Measurements from ENCODE around the gene SINHCAF. TPM values are rescaled to one million over a fixed set of nuclear protein-coding genes. Genes with fewer than 3 reads are reported as not detected.

SINHCAF gene
- polyA plus RNA-seq, 6 donors from 2014 or later: 65.6 to 89.8 (median 83.6) TPM

GRCh38 chr12:31311634-31312258 is 14.2 kb downstream of the SINHCAF start:
- Mint-ChIP-seq H3K27me3 (no peaks in the 10 kb centered on the region), H3K4me1 (peaks cover 31 to 56% (median 55%) of the 10 kb centered on the region in 3 donors), H3K36me3 (no peaks in the 10 kb centered on the region), H3K9me3 (no peaks in the 10 kb centered on the region), H3K27ac (no peak overlapping the region), H3K4me3 (no peak overlapping the region)
- DNase-seq (no peak), ATAC-seq (ENCODE audit: low read depth in 2 of 2) (no peak)

- no peak overlapping the region for H3K4me3 Mint-ChIP-seq
- no peaks in the 10 kb centered on the region for H3K9me3 Mint-ChIP-seq
- DNase-seq (no peak), ATAC-seq (ENCODE audit: low read depth in 2 of 2) (no peak)
- peak overlapping the region in 1 of 6 donors; percentile 80 for H3K27ac Mint-ChIP-seq
- no peaks in the 10 kb centered on the region for H3K36me3 Mint-ChIP-seq
- no peaks in the 10 kb centered on the region for H3K27me3 Mint-ChIP-seq
- H3K4me1 Mint-ChIP-seq: peaks cover 35 to 57% (median 54%) of the 10 kb centered on the region in 3 donors
Observed at GRCh38 chr12:31310488-31310887, 15.5 kb downstream of the SINHCAF start.

DNA sequence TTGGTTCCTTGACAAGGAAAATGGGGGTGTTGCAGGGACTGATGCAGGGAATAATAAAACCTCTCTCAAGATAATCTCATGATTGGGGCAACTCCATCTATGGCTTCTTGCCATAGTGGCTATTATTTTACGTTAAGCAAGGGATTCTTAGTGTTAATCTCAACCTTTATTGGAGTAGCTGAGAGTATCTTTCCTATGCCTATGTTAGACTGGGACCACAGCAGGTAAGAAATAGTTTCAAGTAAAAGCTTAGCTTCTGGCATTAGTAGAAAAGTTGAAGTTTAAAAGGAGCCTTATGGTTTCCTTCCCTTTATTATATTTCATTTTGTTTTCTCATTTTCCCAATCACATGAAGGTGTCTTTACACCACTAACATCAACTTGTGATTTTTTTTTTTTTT is 16.7 kb downstream of the SINHCAF start:
- H3K9me3 Mint-ChIP-seq: no peaks in the 10 kb centered on the region
- DNase-seq (no peak), ATAC-seq (ENCODE audit: low read depth in 2 of 2) (no peak)
- H3K27me3 Mint-ChIP-seq: no peaks in the 10 kb centered on the region
- no peak overlapping the region for H3K4me3 Mint-ChIP-seq
- peak overlapping the region in 1 of 6 donors; percentile 30 for H3K27ac Mint-ChIP-seq
- H3K36me3 Mint-ChIP-seq: peaks cover 0 to 5% of the 10 kb centered on the region in 2 donors
- peaks cover 29 to 56% (median 52%) of the 10 kb centered on the region in 3 donors for H3K4me1 Mint-ChIP-seq

GRCh38 chr12:31308116-31308515 is 17.8 kb downstream of the SINHCAF start:
- no peak for ATAC-seq (ENCODE audit: low read depth in 2 of 2)
- Mint-ChIP-seq H3K9me3 (no peaks in the 10 kb centered on the region), H3K36me3 (peaks cover 5 to 14% of the 10 kb centered on the region in 2 donors), H3K4me1 (peaks cover 30 to 56% (median 47%) of the 10 kb centered on the region in 3 donors), H3K27me3 (no peaks in the 10 kb centered on the region), H3K27ac (peak overlapping the region in 1 of 6 donors; percentile 65), H3K4me3 (no peak overlapping the region)
- no peak for DNase-seq

GRCh38 chr12:31306866-31307265 is 19.1 kb downstream of the SINHCAF start:
- Mint-ChIP-seq H3K27me3 (no peaks in the 10 kb centered on the region), H3K9me3 (no peaks in the 10 kb centered on the region), H3K27ac (peak overlapping the region in 3 of 6 donors; percentile 13 to 63 (median 42)), H3K36me3 (peaks cover 11 to 15% of the 10 kb centered on the region in 2 donors), H3K4me3 (no peak overlapping the region), H3K4me1 (peaks cover 27 to 49% (median 40%) of the 10 kb centered on the region in 3 donors)
- ATAC-seq (ENCODE audit: low read depth in 2 of 2) (no peak), DNase-seq (no peak)

GRCh38 chr12:31303466-31303865 is 22.5 kb downstream of the SINHCAF start:
- ATAC-seq (ENCODE audit: low read depth in 2 of 2): no peak
- Mint-ChIP-seq H3K36me3 (peaks cover 11 to 20% of the 10 kb centered on the region in 2 donors), H3K27ac (peak overlapping the region in 2 of 6 donors; percentile 56 to 59), H3K4me1 (peaks cover 40 to 61% (median 48%) of the 10 kb centered on the region in 3 donors), H3K27me3 (no peaks in the 10 kb centered on the region), H3K9me3 (no peaks in the 10 kb centered on the region), H3K4me3 (no peak overlapping the region)
- no peak for DNase-seq

GRCh38 chr12:31301311-31301710 is 24.6 kb downstream of the SINHCAF start:
- Mint-ChIP-seq H3K27me3 (no peaks in the 10 kb centered on the region), H3K36me3 (peaks cover 11 to 25% of the 10 kb centered on the region in 2 donors), H3K27ac (peak overlapping the region in 5 of 6 donors; percentile 44 to 72 (median 52)), H3K9me3 (no peaks in the 10 kb centered on the region), H3K4me3 (peak overlapping the region in 1 of 8 donors; percentile 1), H3K4me1 (peaks cover 31 to 53% (median 43%) of the 10 kb centered on the region in 3 donors)
- ATAC-seq (ENCODE audit: low read depth in 2 of 2) (no peak), DNase-seq (no peak)

DNA sequence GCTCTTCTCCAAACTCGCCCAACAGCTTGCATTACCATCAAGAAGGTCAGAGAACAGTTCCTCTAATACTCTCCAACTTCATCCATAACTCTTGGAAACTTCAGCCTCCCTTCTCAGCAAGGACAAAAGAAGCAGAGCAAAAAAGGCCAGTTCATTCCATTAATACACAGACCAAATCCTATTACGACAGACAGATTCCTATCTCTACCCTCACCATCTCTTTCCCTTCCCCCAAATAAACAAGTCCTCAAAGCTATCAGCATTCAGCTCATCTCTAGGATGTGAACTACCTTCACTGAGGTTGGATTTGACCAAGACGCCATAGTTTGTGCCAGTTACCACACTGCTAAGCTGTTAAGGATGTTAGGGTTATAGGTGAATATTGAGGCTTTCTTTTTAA is 25.2 kb downstream of the SINHCAF start:
- Mint-ChIP-seq H3K36me3 (peaks cover 11 to 25% of the 10 kb centered on the region in 2 donors), H3K4me1 (peaks cover 31 to 52% (median 43%) of the 10 kb centered on the region in 3 donors), H3K4me3 (peak overlapping the region in 1 of 8 donors; percentile 34)

GRCh38 chr12:31300341-31300740 is 25.6 kb downstream of the SINHCAF start:
- Mint-ChIP-seq H3K27me3 (no peaks in the 10 kb centered on the region), H3K9me3 (no peaks in the 10 kb centered on the region), H3K36me3 (peaks cover 11 to 25% of the 10 kb centered on the region in 2 donors), H3K27ac (peak overlapping the region in 2 of 6 donors; percentile 5 to 62), H3K4me3 (no peak overlapping the region), H3K4me1 (peaks cover 31 to 51% (median 43%) of the 10 kb centered on the region in 3 donors)
- no peak for DNase-seq
- ATAC-seq (ENCODE audit: low read depth in 2 of 2): peak in 1 of 2 donors; percentile 23

More for the DNA sequence above, 25.2 kb downstream of the SINHCAF start:
- DNase-seq (no peak), ATAC-seq (ENCODE audit: low read depth in 2 of 2) (no peak)
- peak overlapping the region; percentile 5 to 75 (median 54) for H3K27ac Mint-ChIP-seq
- H3K27me3 Mint-ChIP-seq: no peaks in the 10 kb centered on the region
- H3K9me3 Mint-ChIP-seq: no peaks in the 10 kb centered on the region

- DNase-seq (no peak), ATAC-seq (ENCODE audit: low read depth in 2 of 2) (no peak)
- peaks cover 28 to 44% (median 33%) of the 10 kb centered on the region in 3 donors for H3K4me1 Mint-ChIP-seq
- H3K36me3 Mint-ChIP-seq: peaks cover 21 to 22% of the 10 kb centered on the region in 2 donors
- H3K9me3 Mint-ChIP-seq: no peaks in the 10 kb centered on the region
- no peaks in the 10 kb centered on the region for H3K27me3 Mint-ChIP-seq
- peak overlapping the region in 1 of 8 donors; percentile 23 for H3K4me3 Mint-ChIP-seq
- H3K27ac Mint-ChIP-seq: peak overlapping the region in 3 of 6 donors; percentile 49 to 77 (median 75)
Observed at GRCh38 chr12:31298922-31299321, 27.0 kb downstream of the SINHCAF start.

- no peak for DNase-seq
- H3K27me3 Mint-ChIP-seq: no peaks in the 10 kb centered on the region
- H3K36me3 Mint-ChIP-seq: peaks cover 20 to 22% of the 10 kb centered on the region in 2 donors
- H3K4me3 Mint-ChIP-seq: peak overlapping the region in 1 of 8 donors; percentile 23
- peak overlapping the region in 4 of 6 donors; percentile 29 to 87 (median 76) for H3K27ac Mint-ChIP-seq
- H3K4me1 Mint-ChIP-seq: peaks cover 25 to 44% (median 30%) of the 10 kb centered on the region in 3 donors
- peak; percentile 39 to 54 for ATAC-seq (ENCODE audit: low read depth in 2 of 2)
- H3K9me3 Mint-ChIP-seq: no peaks in the 10 kb centered on the region
Observed at GRCh38 chr12:31298515-31298910, 27.4 kb downstream of the SINHCAF start.

DNA sequence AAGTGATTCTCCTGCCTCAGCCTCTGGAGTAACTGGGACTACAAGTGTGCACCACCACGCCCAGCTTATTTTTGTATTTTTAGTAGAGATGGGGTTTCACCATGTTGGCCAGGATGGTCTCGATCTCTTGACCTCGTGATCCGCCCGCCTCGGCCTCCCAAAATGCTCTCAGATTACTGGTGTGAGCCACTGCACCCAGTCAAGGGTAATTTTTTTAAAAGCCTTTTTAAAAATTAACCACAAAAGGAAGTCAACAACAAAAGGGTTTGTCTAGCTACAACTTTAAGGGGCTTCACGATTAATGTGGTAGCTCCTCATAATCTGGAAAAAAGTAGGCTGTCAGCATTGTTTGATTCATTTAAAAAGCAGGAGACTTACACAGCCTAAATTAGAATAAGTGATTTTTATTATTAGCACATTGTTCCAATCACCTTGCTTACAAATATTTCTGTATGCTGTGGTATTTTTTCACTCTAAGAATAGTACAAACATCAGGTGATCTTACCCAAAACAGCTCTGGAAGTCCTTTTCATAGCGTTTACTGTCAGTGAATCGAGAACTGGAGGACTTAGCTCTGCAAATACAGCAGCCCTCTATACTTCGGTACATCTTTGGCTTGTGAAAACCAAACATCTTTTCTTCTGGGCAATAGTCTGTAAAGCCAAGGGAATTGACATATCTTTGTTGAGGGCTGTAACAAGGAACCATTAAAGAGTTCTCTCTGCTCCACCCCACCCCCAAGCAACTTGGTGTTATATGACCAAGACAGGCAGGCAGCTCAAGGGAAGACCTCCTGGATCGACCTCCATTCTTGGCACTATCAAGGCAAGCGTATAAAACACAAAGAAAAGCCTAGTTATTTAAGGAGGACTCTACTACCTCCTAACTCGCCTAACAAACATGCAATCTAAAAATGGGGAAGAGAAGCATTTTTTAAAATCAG is 28.1 kb downstream of the SINHCAF start:
- H3K9me3 Mint-ChIP-seq: no peaks in the 10 kb centered on the region
- peaks cover 20 to 24% of the 10 kb centered on the region in 2 donors for H3K36me3 Mint-ChIP-seq
- no peaks in the 10 kb centered on the region for H3K27me3 Mint-ChIP-seq
- peak overlapping the region in 2 of 8 donors; percentile 23 to 45 for H3K4me3 Mint-ChIP-seq
- DNase-seq (no peak), ATAC-seq (ENCODE audit: low read depth in 2 of 2) (no peak)
- H3K27ac Mint-ChIP-seq: peak overlapping the region in 4 of 6 donors; percentile 29 to 87 (median 76)
- peaks cover 20 to 44% (median 23%) of the 10 kb centered on the region in 3 donors for H3K4me1 Mint-ChIP-seq

GRCh38 chr12:31289441-31289840 is 36.5 kb downstream of the SINHCAF start:
- Mint-ChIP-seq H3K9me3 (no peaks in the 10 kb centered on the region), H3K36me3 (peaks cover 34 to 35% of the 10 kb centered on the region in 2 donors), H3K4me3 (no peak overlapping the region), H3K4me1 (peaks cover 0 to 4% (median 0%) of the 10 kb centered on the region in 3 donors), H3K27ac (peak overlapping the region in 1 of 6 donors; percentile 78), H3K27me3 (no peaks in the 10 kb centered on the region)
- ATAC-seq (ENCODE audit: low read depth in 2 of 2) (no peak), DNase-seq (no peak)

All from naive B cell (primary cell).